HepG2 (cell line): ENCODE data around the gene PAK1IP1. TPM values are rescaled to one million over a fixed set of nuclear protein-coding genes. Genes with fewer than 3 reads are reported as not detected.
A peak's percentile ranks its signal among the peaks of the same experiment; 100 is the strongest.

Experiments used
- ATAC-seq: fragments of 200-7000 bp; cut with Tn5 transposase; 3 replicates; pipeline ENCODE4 v1.9.1; 2020; ENCODE audit warnings: mild to moderate bottlenecking, moderate library complexity
- BruUV-seq: library from RNA; stranded (reverse); fragments of 400-500 nt; replicated peaks from 2 replicates; lab custom pipeline; 2021; lab: Mats Ljungman, UMichigan
- CTCF ChIA-PET: fragments of 300-600 bp; formaldehyde crosslinking; extraction: SDS; loops from one replicate; lab custom pipeline; 2021; ENCODE audit warnings: low total read pairs, inconsistent platforms, low intra/inter-chr PET ratio; lab: Yijun Ruan, JAX
- POLR2A ChIA-PET: fragments of 350-600 bp; sonication (Branson Sonifier 250); formaldehyde crosslinking; loops from one replicate; lab custom pipeline; 2020; ENCODE audit warnings: antibody characterized with exemption, inconsistent platforms; lab: Yijun Ruan, JAX
- DNase-seq: peaks from one replicate; pipeline ENCODE4 v3.0.0-alpha.2; 2015; ENCODE audit warnings: low spot score
- FAIRE-seq: peaks from 3 replicates; lab custom pipeline; 2011; peaks lifted over from hg19 to GRCh38; lab: Jason Lieb, UNC
- H2AFZ ChIP-seq: one replicate; pipeline ENCODE4 v1.6.1; 2011; ENCODE audit warnings: low read length, inconsistent platforms
- H3K27ac ChIP-seq: fragments of 300-600 bp; 3 replicates; pipeline ENCODE4 v1.8.0; 2011; ENCODE audit warnings: mixed run types, mild to moderate bottlenecking, mixed read lengths, low read length, inconsistent platforms; ENCODE audit not compliant: insufficient read depth; ENCODE audit errors: extremely low read length
- H3K27me3 ChIP-seq, 2 experiments: fragments of 200-600 bp in 1 of 2; 2 replicates in 1 of 2; 3 replicates in 1 of 2; pipeline versions ENCODE4 v1.6.0 to v1.8.0; 2011; ENCODE audit warnings: low read length in 2 of 2, mild to moderate bottlenecking in 2 of 2, moderate library complexity in 2 of 2, inconsistent platforms in 1 of 2; ENCODE audit not compliant: insufficient read depth in 2 of 2, control insufficient read depth in 1 of 2
- H3K36me3 ChIP-seq, 2 experiments: fragments of 200-600 bp in 1 of 2; replicated peaks in 1 of 2; 2 replicates in 1 of 2; 3 replicates in 1 of 2; pipeline versions ENCODE4 v1.5.1 to v1.8.0; 2011; ENCODE audit warnings: low read length in 2 of 2, inconsistent platforms in 1 of 2; ENCODE audit not compliant: insufficient read depth in 2 of 2, control insufficient read depth in 1 of 2
- H3K4me1 ChIP-seq: 2 replicates; pipeline ENCODE4 v1.5.1; 2012; ENCODE audit warnings: low read length, inconsistent platforms; ENCODE audit not compliant: insufficient read depth
- H3K4me2 ChIP-seq: 2 replicates; pipeline ENCODE4 v1.6.0; 2011; ENCODE audit warnings: low read depth, low read length, inconsistent platforms
- H3K4me3 ChIP-seq, 3 experiments: fragments of 200-600 bp in 1 of 3; sonication (generic), shearing (Covaris generic) in 1 of 3; replicated peaks in 1 of 3; 2 replicates each; pipeline ENCODE4 v1.5.1; 2011 to 2016; ENCODE audit warnings: low read length in 3 of 3, inconsistent platforms in 2 of 3, low read depth in 2 of 3, mild to moderate bottlenecking in 2 of 3, control low read depth in 1 of 3, mixed read lengths in 1 of 3; ENCODE audit not compliant: insufficient read depth in 1 of 3
- H3K79me2 ChIP-seq: one replicate; pipeline ENCODE4 v1.6.1; 2011; ENCODE audit warnings: low read length, inconsistent platforms; ENCODE audit not compliant: insufficient read depth
- H3K9ac ChIP-seq: 2 replicates; pipeline ENCODE4 v1.6.0; 2011; ENCODE audit warnings: mild to moderate bottlenecking, low read depth, low read length, inconsistent platforms; ENCODE audit not compliant: insufficient read depth
- H3K9me3 ChIP-seq: 2 replicates; pipeline ENCODE4 v1.5.1; 2012; ENCODE audit warnings: mild to moderate bottlenecking, low read length
- H4K20me1 ChIP-seq: 2 replicates; pipeline ENCODE4 v1.6.0; 2011; ENCODE audit warnings: inconsistent platforms, mild to moderate bottlenecking, low read length, moderate library complexity; ENCODE audit not compliant: insufficient read depth
- FIP1L1 ChIP-seq: fragments of 200-400 bp; formaldehyde crosslinking; IDR thresholded peaks from 2 replicates; pipeline ENCODE4 v1.6.1; 2018; ENCODE audit warnings: low read depth, mild to moderate bottlenecking, low read length, moderate library complexity, borderline replicate concordance; ENCODE audit not compliant: insufficient read depth
- FLYWCH1 ChIP-seq: sonication (generic); formaldehyde crosslinking; IDR thresholded peaks from 2 replicates; pipeline ENCODE4 v1.8.1; 2023; ENCODE audit warnings: mild to moderate bottlenecking, missing genetic modification reagents
- FOSL1 ChIP-seq: sonication (generic); formaldehyde crosslinking; IDR thresholded peaks from 2 replicates; pipeline ENCODE4 v1.9.0; 2021; ENCODE audit warnings: missing genetic modification reagents, borderline replicate concordance
- GATAD1 ChIP-seq: IDR thresholded peaks from 2 replicates; pipeline ENCODE4 v1.6.1; 2016; ENCODE audit warnings: missing genetic modification reagents, missing compliant biosample characterization
- GATAD2A ChIP-seq: IDR thresholded peaks from 2 replicates; pipeline ENCODE4 v1.6.1; 2016
- IKZF1 ChIP-seq: fragments of 450-650 bp; IDR thresholded peaks from 2 replicates; pipeline ENCODE4 v1.7.1; 2016
- MED13 ChIP-seq: sonication (generic); formaldehyde crosslinking; IDR thresholded peaks from 2 replicates; pipeline ENCODE4 v1.5.0; 2020; ENCODE audit warnings: missing genetic modification reagents
- MTF1 ChIP-seq: sonication (generic); formaldehyde crosslinking; IDR thresholded peaks from 2 replicates; pipeline ENCODE4 v1.5.0; 2020; ENCODE audit warnings: missing genetic modification reagents
- NFATC3 ChIP-seq: sonication (generic); formaldehyde crosslinking; IDR thresholded peaks from 2 replicates; pipeline ENCODE4 v1.5.1; 2020; ENCODE audit warnings: mild to moderate bottlenecking, missing genetic modification reagents
- PLRG1 ChIP-seq: fragments of 450-650 bp; conservative IDR thresholded peaks from 2 replicates; pipeline ENCODE4 v1.6.1; 2016
- RBAK ChIP-seq: sonication (generic); formaldehyde crosslinking; IDR thresholded peaks from 2 replicates; pipeline ENCODE4 v1.5.1; 2020; ENCODE audit warnings: mild to moderate bottlenecking, missing genetic modification reagents
- RELA ChIP-seq: sonication (generic); formaldehyde crosslinking; IDR thresholded peaks from 2 replicates; pipeline ENCODE4 v1.4.0; 2020; ENCODE audit warnings: missing genetic modification reagents
- SALL1 ChIP-seq: sonication (generic); formaldehyde crosslinking; IDR thresholded peaks from 2 replicates; pipeline ENCODE4 v1.8.0; 2022; ENCODE audit warnings: mild to moderate bottlenecking, missing genetic modification reagents
- SALL2 ChIP-seq: sonication (generic); formaldehyde crosslinking; IDR thresholded peaks from 2 replicates; pipeline ENCODE4 v1.8.1; 2023; ENCODE audit warnings: mild to moderate bottlenecking, missing genetic modification reagents, inconsistent platforms
- SNAI1 ChIP-seq: sonication (generic); formaldehyde crosslinking; IDR thresholded peaks from 2 replicates; pipeline ENCODE4 v1.5.0; 2020; ENCODE audit warnings: mild to moderate bottlenecking, missing genetic modification reagents, borderline replicate concordance
- SP2 ChIP-seq: sonication (generic); formaldehyde crosslinking; IDR thresholded peaks from 2 replicates; pipeline ENCODE4 v1.5.1; 2020; ENCODE audit warnings: mild to moderate bottlenecking, missing genetic modification reagents
- THYN1 ChIP-seq: sonication (generic); formaldehyde crosslinking; IDR thresholded peaks from 2 replicates; pipeline ENCODE4 v1.8.1; 2023; ENCODE audit warnings: low read depth, mild to moderate bottlenecking, moderate library complexity, missing genetic modification reagents, borderline replicate concordance
- TP53 ChIP-seq: sonication (generic); formaldehyde crosslinking; conservative IDR thresholded peaks from 2 replicates; pipeline ENCODE4 v1.4.0; 2020; ENCODE audit warnings: missing genetic modification reagents
- ZNF136 ChIP-seq: sonication (generic); formaldehyde crosslinking; IDR thresholded peaks from 2 replicates; pipeline ENCODE4 v1.8.1; 2022; ENCODE audit warnings: low read depth, mild to moderate bottlenecking, moderate library complexity, missing genetic modification reagents
- ZNF337 ChIP-seq: sonication (generic); formaldehyde crosslinking; IDR thresholded peaks from 2 replicates; pipeline ENCODE4 v1.5.1; 2020; ENCODE audit warnings: missing genetic modification reagents, low read depth, mild to moderate bottlenecking, borderline replicate concordance
- ZNF496 ChIP-seq: sonication (generic); formaldehyde crosslinking; IDR thresholded peaks from 2 replicates; pipeline ENCODE4 v1.8.1; 2023; ENCODE audit warnings: mild to moderate bottlenecking, moderate library complexity, missing genetic modification reagents; ENCODE audit not compliant: insufficient replicate concordance
- ZNF672 ChIP-seq: sonication (generic); formaldehyde crosslinking; IDR thresholded peaks from 2 replicates; pipeline ENCODE4 v1.8.1; 2022; ENCODE audit warnings: missing genetic modification reagents
- WGBS: methylation state at CpG from one replicate; pipeline ENCODE4 v1.1.6; 2017; ENCODE audit warnings: low lambda C conversion rate; 5-methylcytosine and 5-hydroxymethylcytosine counted together
- in situ Hi-C: cut with HindIII; loops from 2 replicates; pipeline ENCODE4 v1.10.0; 2017; ENCODE audit warnings: low pct_unique_long_range_greater_than_20kb; ENCODE audit not compliant: extremely low pct_ligation_motif_present
- intact Hi-C: fragments of 100-400 bp; cut with micrococcal nuclease; formaldehyde crosslinking; loops from one replicate; pipeline ENCODE4 v1.10.0; 2022; ENCODE audit not compliant: unreplicated experiment
- polyA plus RNA-seq, 8 experiments: library from polyadenylated mRNA; depleted of rRNA in 3 of 8; stranded (reverse) in 7 of 8; unstranded in 1 of 8; fragments of >200 nt; fragmentation: Illumina TruSeq in 4 of 8; extraction: Trizol in 4 of 8; gene quantifications; 2 replicates each; pipeline versions ENCODE4 v1.2.1 to v1.2.3, GENCODE V29; 2011 to 2016; ENCODE audit warnings: low read depth in 4 of 8, missing spikeins in 1 of 8, mixed read lengths in 1 of 8; ENCODE audit not compliant: insufficient read depth in 1 of 8
- total RNA-seq, 5 experiments: library from RNA; depleted of rRNA; stranded (reverse); fragments of >200 nt; fragmentation: Illumina TruSeq; extraction: Trizol; gene quantifications; 2 replicates each; pipeline ENCODE4 v1.2.3, GENCODE V29; 2016; ENCODE audit warnings: low read depth in 1 of 5
- TF ChIP-seq, protein P1 (sequence below), 2 experiments: sonication (generic) in 1 of 2; formaldehyde crosslinking in 1 of 2; IDR thresholded peaks; 2 replicates each; pipeline versions ENCODE4 v1.4.0 to v1.6.1; 2016 to 2020; ENCODE audit warnings: borderline replicate concordance in 1 of 2, low read depth in 1 of 2, mild to moderate bottlenecking in 1 of 2, missing genetic modification reagents in 1 of 2

Gene PAK1IP1
- total and polyA plus RNA-seq, 2 of the 13 experiments (the other 11 are each of a cell fraction or from before 2014, with no cell fraction given) = 23.4 to 66.2 TPM

DNA sequence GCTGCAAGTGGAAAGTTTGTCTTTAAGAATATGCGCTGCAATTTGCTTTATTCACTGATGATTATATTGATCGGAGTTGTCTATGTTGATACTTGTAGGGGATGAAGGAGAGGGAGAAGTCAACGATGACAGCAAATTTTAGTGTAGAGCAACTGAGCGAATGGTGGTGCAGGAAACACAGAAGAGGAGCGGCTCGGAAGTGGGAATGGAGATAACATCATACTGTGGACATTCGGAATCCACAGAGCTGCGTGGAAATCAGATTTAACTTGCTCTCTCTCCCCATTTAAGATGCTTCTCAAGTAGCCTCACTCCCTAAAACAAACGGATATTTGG is 52.1 kb downstream of the PAK1IP1 start:
- Histone ChIP-seq H3K4me3 (peak overlapping the region; percentile 45 to 84 (median 62); a peak in 5 of 6 replicates), H4K20me1 (no peaks in the 10 kb centered on the region), H3K4me1 (peaks cover 29% of the 10 kb centered on the region), H3K79me2 (peaks cover 38% of the 10 kb centered on the region), H3K4me2 (peak overlapping the region; percentile 88), H2AFZ (peak overlapping the region; percentile 48), H3K27ac (peak overlapping the region; percentile 65), H3K27me3 (no peaks in the 10 kb centered on the region), H3K9ac (peak overlapping the region; percentile 94), H3K36me3 (peaks cover 9 to 20% of the 10 kb centered on the region in 2 experiments; a peak in 4 of 5 replicates), H3K9me3 (no peaks in the 10 kb centered on the region)
- FAIRE-seq (no peak), ATAC-seq (no peak), DNase-seq (no peak)
- 78% methylated on average over 9 of the region's 9 CpGs for WGBS
- TSS peak; percentile 91 for BruUV-seq
- POLR2A ChIA-PET = interaction anchor here (0.6 to 5.1 kb wide), 12 partner anchors 9 to 224 kb away, joined by 3 to 332 read pairs (median 4); partner anchors contain the start of genes C6orf52, PAK1IP1 and TMEM14C
- intact Hi-C loops (loop anchor here (1.0 to 5.0 kb wide), 3 partner anchors 24 to 240 kb away; partner anchors contain the start of genes C6orf52, PAK1IP1 and TMEM14C), in situ Hi-C loops (no loop called here)
- CTCF ChIA-PET = no interaction called here
- TF ChIP-seq MED13 (0 out of 2 replicates have a peak, but pooled peaks have one; percentile 5), SALL2 (CRISPR knock-in tag) (0 out of 2 replicates have a peak, but pooled peaks have one; percentile 1), ZNF672 (CRISPR knock-in tag) (no peak), TP53 (CRISPR knock-in tag) (no peak), FOSL1 (CRISPR knock-in tag) (0 out of 2 replicates have a peak, but pooled peaks have one; percentile 4), FIP1L1 (no peak), SNAI1 (CRISPR knock-in tag) (no peak), FLYWCH1 (CRISPR knock-in tag) (no peak), IKZF1 (no peak), NFATC3 (CRISPR knock-in tag) (peak; percentile 21), ZNF496 (CRISPR knock-in tag) (no peak), ZNF136 (CRISPR knock-in tag) (0 out of 2 replicates have a peak, but pooled peaks have one; percentile 13), SP2 (CRISPR knock-in tag) (no peak), PLRG1 (no peak), ZNF337 (CRISPR knock-in tag) (no peak), THYN1 (CRISPR knock-in tag) (0 out of 2 replicates have a peak, but pooled peaks have one; percentile 50), RELA (CRISPR knock-in tag) (no peak), SALL1 (CRISPR knock-in tag) (no peak), GATAD2A (CRISPR knock-in tag) (no peak), GATAD1 (CRISPR knock-in tag) (no peak), RBAK (CRISPR knock-in tag) (no peak), MTF1 (CRISPR knock-in tag) (no peak)
- TF ChIP-seq, protein P1, sequence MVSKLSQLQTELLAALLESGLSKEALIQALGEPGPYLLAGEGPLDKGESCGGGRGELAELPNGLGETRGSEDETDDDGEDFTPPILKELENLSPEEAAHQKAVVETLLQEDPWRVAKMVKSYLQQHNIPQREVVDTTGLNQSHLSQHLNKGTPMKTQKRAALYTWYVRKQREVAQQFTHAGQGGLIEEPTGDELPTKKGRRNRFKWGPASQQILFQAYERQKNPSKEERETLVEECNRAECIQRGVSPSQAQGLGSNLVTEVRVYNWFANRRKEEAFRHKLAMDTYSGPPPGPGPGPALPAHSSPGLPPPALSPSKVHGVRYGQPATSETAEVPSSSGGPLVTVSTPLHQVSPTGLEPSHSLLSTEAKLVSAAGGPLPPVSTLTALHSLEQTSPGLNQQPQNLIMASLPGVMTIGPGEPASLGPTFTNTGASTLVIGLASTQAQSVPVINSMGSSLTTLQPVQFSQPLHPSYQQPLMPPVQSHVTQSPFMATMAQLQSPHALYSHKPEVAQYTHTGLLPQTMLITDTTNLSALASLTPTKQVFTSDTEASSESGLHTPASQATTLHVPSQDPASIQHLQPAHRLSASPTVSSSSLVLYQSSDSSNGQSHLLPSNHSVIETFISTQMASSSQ (IDR thresholded peaks at IDR 0.05; ENCODE audit: low read depth) = no peak
- TF ChIP-seq, protein P1 (CRISPR knock-in tag; IDR thresholded peaks at IDR 0.05; ENCODE audit: borderline replicate concordance) = no peak
